GM23338 (cell line): ENCODE results near the gene LEMD1. TPM values are rescaled to one million over a fixed set of nuclear protein-coding genes. Genes with fewer than 3 reads are reported as not detected.
A peak's percentile ranks its signal among the peaks of the same experiment; 100 is the strongest.

Experiments
- ATAC-seq: fragments of 200-7000 bp; cut with Tn5 transposase; 3 replicates; pipeline ENCODE4 v1.9.1; 2020
- DNase-seq: peaks from one replicate; pipeline ENCODE4 v3.0.0-alpha.2; 2015; ENCODE audit warnings: low spot score
- H2AFZ ChIP-seq: fragments of 200-600 bp; sonication (generic); 2 replicates; pipeline ENCODE4 v1.8.0; 2016; ENCODE audit warnings: antibody characterized with exemption, mild to moderate bottlenecking, moderate library complexity
- H3F3A ChIP-seq: fragments of 200-600 bp; sonication (generic); replicated peaks from 2 replicates; pipeline ENCODE4 v1.8.0; 2017; ENCODE audit warnings: antibody characterized with exemption, mixed run types, low read depth
- H3K27ac ChIP-seq: fragments of 200-600 bp; sonication (generic); 2 replicates; pipeline ENCODE4 v1.6.1; 2016; ENCODE audit warnings: low read depth
- H3K27me3 ChIP-seq: fragments of 200-600 bp; sonication (generic); 2 replicates; pipeline ENCODE4 v1.8.0; 2016; ENCODE audit warnings: mild to moderate bottlenecking, mixed run types, moderate library complexity; ENCODE audit not compliant: insufficient read depth
- H3K36me3 ChIP-seq: fragments of 200-600 bp; sonication (generic); 2 replicates; pipeline ENCODE4 v1.8.0; 2016; ENCODE audit warnings: mild to moderate bottlenecking; ENCODE audit not compliant: insufficient read depth
- H3K4me1 ChIP-seq: fragments of 200-600 bp; sonication (generic); 2 replicates; pipeline ENCODE4 v1.8.0; 2016; ENCODE audit warnings: mild to moderate bottlenecking, moderate library complexity; ENCODE audit not compliant: insufficient read depth
- H3K4me2 ChIP-seq: fragments of 200-600 bp; sonication (generic); 2 replicates; pipeline ENCODE4 v1.7.1; 2017; ENCODE audit warnings: mixed run types
- H3K4me3 ChIP-seq: fragments of 200-600 bp; sonication (generic); 2 replicates; pipeline ENCODE4 v1.6.1; 2016; ENCODE audit warnings: mixed run types
- H3K79me2 ChIP-seq: fragments of 200-600 bp; sonication (generic); replicated peaks from 2 replicates; pipeline ENCODE4 v1.8.0; 2017; ENCODE audit warnings: mild to moderate bottlenecking; ENCODE audit not compliant: insufficient read depth
- H3K9me2 ChIP-seq: fragments of 200-600 bp; sonication (generic); 2 replicates; pipeline ENCODE4 v1.8.0; 2017; ENCODE audit not compliant: insufficient read depth
- H4K20me1 ChIP-seq: fragments of 200-600 bp; sonication (generic); replicated peaks from 2 replicates; pipeline ENCODE4 v1.8.0; 2017; ENCODE audit warnings: mild to moderate bottlenecking; ENCODE audit not compliant: insufficient read depth
- H3K27ac Mint-ChIP-seq: 2 replicates; pipeline ENCODE4 v1.8.0; 2020; ENCODE audit warnings: inconsistent platforms, mild to moderate bottlenecking, moderate library complexity, mixed read lengths
- H3K27me3 Mint-ChIP-seq: 3 replicates; pipeline ENCODE4 v1.8.0; 2022; ENCODE audit warnings: low read depth, mild to moderate bottlenecking, moderate library complexity, mixed read lengths, inconsistent platforms; ENCODE audit not compliant: insufficient read depth, poor library complexity
- H3K36me3 Mint-ChIP-seq: 3 replicates; pipeline ENCODE4 v1.8.0; 2021; ENCODE audit warnings: low read depth, mild to moderate bottlenecking, inconsistent platforms, moderate library complexity, mixed read lengths
- H3K4me1 Mint-ChIP-seq: 3 replicates; pipeline ENCODE4 v1.8.0; 2020; ENCODE audit warnings: mild to moderate bottlenecking, inconsistent platforms, mixed read lengths
- H3K4me3 Mint-ChIP-seq: 3 replicates; pipeline ENCODE4 v1.8.0; 2021; ENCODE audit warnings: moderate library complexity, mild to moderate bottlenecking, inconsistent platforms, mixed read lengths
- H3K9me3 Mint-ChIP-seq: 3 replicates; pipeline ENCODE4 v1.8.0; 2020; ENCODE audit warnings: moderate library complexity, mild to moderate bottlenecking, inconsistent platforms, mixed read lengths
- CREB1 ChIP-seq: fragments of 250-450 bp; sonication (Bioruptor Pico); IDR thresholded peaks from 2 replicates; pipeline ENCODE4 v1.5.0; 2020; ENCODE audit warnings: low read depth, mild to moderate bottlenecking, moderate library complexity
- CTCF ChIP-seq, 2 experiments: fragments of 200-600 bp in 1 of 2; sonication (generic) in 1 of 2; conservative IDR thresholded peaks; 2 replicates each; pipeline versions ENCODE4 v1.5.1 to v1.6.1; 2016 to 2017; ENCODE audit warnings: antibody characterized with exemption in 2 of 2, low read depth in 2 of 2, mild to moderate bottlenecking in 2 of 2, moderate library complexity in 1 of 2
- EZH2phosphoT487 ChIP-seq: fragments of 200-600 bp; sonication (generic); IDR thresholded peaks from one replicate; pipeline ENCODE4 v1.8.1; 2018; ENCODE audit warnings: antibody characterized with exemption; ENCODE audit not compliant: unreplicated experiment
- JUNB ChIP-seq: IDR thresholded peaks from one replicate; pipeline ENCODE4 v1.6.1; 2016; ENCODE audit warnings: antibody characterized with exemption; ENCODE audit not compliant: unreplicated experiment
- NANOG ChIP-seq: IDR thresholded peaks from 2 replicates; pipeline ENCODE4 v1.6.1; 2016; ENCODE audit warnings: antibody characterized with exemption, borderline replicate concordance
- STAT1 ChIP-seq: IDR thresholded peaks from one replicate; pipeline ENCODE4 v1.6.1; 2016; ENCODE audit warnings: antibody characterized with exemption; ENCODE audit not compliant: unreplicated experiment
- ZNF114 ChIP-seq: fragments of 250-450 bp; sonication (Bioruptor Pico); IDR thresholded peaks from 2 replicates; pipeline ENCODE4 v1.5.0; 2020; ENCODE audit warnings: mild to moderate bottlenecking, moderate library complexity
- polyA plus RNA-seq: library from polyadenylated mRNA; unstranded; fragments of >200 nt; fragmentation: Nextera tagmentation; extraction: Ambion mirVana; gene quantifications from 2 replicates; pipeline ENCODE4 v1.2.1, GENCODE V29; 2016
- total RNA-seq: library from RNA; depleted of rRNA; stranded (reverse); fragments of >200 nt; shearing (Covaris generic); gene quantifications from 2 replicates; pipeline ENCODE4 v1.2.3, GENCODE V29; 2014
- TF ChIP-seq, protein P1 (sequence below): fragments of 250-450 bp; sonication (Bioruptor Pico); IDR thresholded peaks from 2 replicates; pipeline ENCODE4 v1.5.0; 2020; ENCODE audit warnings: mild to moderate bottlenecking, moderate library complexity
- TF ChIP-seq, protein P2 (sequence below): IDR thresholded peaks from 2 replicates; pipeline ENCODE4 v1.6.1; 2016; ENCODE audit warnings: antibody characterized with exemption

The LEMD1 gene
- total and polyA plus RNA-seq, 2 experiments from 2014 or later, result 4.7 to 10.7 TPM

GRCh38 chr1:205357567-205357966, 64.3 kb downstream of the LEMD1 start (continued):
- TF ChIP-seq ZNF114 (CRISPR knock-in tag), result no peak

- Histone ChIP-seq H2AFZ (peak within 1 kb of the TSS; percentile 99), H3K27ac (no peak within 1 kb of the TSS)
Measured at GRCh38 chr1:205356440-205357139, 65.3 kb downstream of the LEMD1 start, which contains the start of gene KLHDC8A. KLHDC8A (minus strand) TSS chr1:205356922; CDS start chr1:205343604, 13,318 bp downstream.

GRCh38 chr1:205355075-205355453, 66.8 kb downstream of the LEMD1 start:
- H3K4me2 ChIP-seq, result 0 out of 2 replicates have a peak overlapping the region, but pooled peaks have one; percentile 36
- no peaks in the 10 kb centered on the region for H3K36me3 ChIP-seq
- Mint-ChIP-seq H3K4me1 (peaks cover 73% of the 10 kb centered on the region), H3K36me3 (no peaks in the 10 kb centered on the region), H3K4me3 (no peak overlapping the region; the same call in 2 of the 3 replicates), H3K27ac (no peak overlapping the region), H3K9me3 (no peaks in the 10 kb centered on the region), H3K27me3 (peaks cover 18% of the 10 kb centered on the region)
- H4K20me1 ChIP-seq, result no peaks in the 10 kb centered on the region
- no peaks in the 10 kb centered on the region for H3K79me2 ChIP-seq
- H3K4me1 ChIP-seq, result peaks cover 77% of the 10 kb centered on the region
- peaks cover 32% of the 10 kb centered on the region for H3F3A ChIP-seq
- no peaks in the 10 kb centered on the region for H3K9me2 ChIP-seq
- DNase-seq (no peak), ATAC-seq (no peak)
- no peak overlapping the region for H3K4me3 ChIP-seq
- peak overlapping the region; percentile 11; the same call in 1 of the 2 replicates for H3K27ac ChIP-seq
- H2AFZ ChIP-seq, result no peak overlapping the region
- H3K27me3 ChIP-seq, result no peaks in the 10 kb centered on the region
- TF ChIP-seq CTCF (conservative IDR thresholded peaks at IDR 0.05; ENCODE audit: low read depth in 2 of 2) (no peak), NANOG (no peak), STAT1 (no peak), JUNB (no peak), EZH2phosphoT487 (no peak)
- TF ChIP-seq, protein P1, sequence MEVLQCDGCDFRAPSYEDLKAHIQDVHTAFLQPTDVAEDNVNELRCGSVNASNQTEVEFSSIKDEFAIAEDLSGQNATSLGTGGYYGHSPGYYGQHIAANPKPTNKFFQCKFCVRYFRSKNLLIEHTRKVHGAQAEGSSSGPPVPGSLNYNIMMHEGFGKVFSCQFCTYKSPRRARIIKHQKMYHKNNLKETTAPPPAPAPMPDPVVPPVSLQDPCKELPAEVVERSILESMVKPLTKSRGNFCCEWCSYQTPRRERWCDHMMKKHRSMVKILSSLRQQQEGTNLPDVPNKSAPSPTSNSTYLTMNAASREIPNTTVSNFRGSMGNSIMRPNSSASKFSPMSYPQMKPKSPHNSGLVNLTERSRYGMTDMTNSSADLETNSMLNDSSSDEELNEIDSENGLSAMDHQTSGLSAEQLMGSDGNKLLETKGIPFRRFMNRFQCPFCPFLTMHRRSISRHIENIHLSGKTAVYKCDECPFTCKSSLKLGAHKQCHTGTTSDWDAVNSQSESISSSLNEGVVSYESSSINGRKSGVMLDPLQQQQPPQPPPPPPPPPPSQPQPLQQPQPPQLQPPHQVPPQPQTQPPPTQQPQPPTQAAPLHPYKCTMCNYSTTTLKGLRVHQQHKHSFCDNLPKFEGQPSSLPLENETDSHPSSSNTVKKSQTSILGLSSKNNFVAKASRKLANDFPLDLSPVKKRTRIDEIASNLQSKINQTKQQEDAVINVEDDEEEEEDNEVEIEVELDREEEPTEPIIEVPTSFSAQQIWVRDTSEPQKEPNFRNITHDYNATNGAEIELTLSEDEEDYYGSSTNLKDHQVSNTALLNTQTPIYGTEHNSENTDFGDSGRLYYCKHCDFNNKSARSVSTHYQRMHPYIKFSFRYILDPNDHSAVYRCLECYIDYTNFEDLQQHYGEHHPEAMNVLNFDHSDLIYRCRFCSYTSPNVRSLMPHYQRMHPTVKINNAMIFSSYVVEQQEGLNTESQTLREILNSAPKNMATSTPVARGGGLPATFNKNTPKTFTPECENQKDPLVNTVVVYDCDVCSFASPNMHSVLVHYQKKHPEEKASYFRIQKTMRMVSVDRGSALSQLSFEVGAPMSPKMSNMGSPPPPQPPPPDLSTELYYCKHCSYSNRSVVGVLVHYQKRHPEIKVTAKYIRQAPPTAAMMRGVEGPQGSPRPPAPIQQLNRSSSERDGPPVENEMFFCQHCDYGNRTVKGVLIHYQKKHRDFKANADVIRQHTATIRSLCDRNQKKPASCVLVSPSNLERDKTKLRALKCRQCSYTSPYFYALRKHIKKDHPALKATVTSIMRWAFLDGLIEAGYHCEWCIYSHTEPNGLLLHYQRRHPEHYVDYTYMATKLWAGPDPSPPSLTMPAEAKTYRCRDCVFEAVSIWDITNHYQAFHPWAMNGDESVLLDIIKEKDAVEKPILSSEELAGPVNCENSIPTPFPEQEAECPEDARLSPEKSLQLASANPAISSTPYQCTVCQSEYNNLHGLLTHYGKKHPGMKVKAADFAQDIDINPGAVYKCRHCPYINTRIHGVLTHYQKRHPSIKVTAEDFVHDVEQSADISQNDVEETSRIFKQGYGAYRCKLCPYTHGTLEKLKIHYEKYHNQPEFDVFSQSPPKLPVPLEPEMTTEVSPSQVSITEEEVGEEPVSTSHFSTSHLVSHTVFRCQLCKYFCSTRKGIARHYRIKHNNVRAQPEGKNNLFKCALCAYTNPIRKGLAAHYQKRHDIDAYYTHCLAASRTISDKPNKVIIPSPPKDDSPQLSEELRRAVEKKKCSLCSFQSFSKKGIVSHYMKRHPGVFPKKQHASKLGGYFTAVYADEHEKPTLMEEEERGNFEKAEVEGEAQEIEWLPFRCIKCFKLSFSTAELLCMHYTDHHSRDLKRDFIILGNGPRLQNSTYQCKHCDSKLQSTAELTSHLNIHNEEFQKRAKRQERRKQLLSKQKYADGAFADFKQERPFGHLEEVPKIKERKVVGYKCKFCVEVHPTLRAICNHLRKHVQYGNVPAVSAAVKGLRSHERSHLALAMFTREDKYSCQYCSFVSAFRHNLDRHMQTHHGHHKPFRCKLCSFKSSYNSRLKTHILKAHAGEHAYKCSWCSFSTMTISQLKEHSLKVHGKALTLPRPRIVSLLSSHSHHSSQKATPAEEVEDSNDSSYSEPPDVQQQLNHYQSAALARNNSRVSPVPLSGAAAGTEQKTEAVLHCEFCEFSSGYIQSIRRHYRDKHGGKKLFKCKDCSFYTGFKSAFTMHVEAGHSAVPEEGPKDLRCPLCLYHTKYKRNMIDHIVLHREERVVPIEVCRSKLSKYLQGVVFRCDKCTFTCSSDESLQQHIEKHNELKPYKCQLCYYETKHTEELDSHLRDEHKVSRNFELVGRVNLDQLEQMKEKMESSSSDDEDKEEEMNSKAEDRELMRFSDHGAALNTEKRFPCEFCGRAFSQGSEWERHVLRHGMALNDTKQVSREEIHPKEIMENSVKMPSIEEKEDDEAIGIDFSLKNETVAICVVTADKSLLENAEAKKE (CRISPR knock-in tag), result no peak

More at GRCh38 chr1:205356440-205357139, 65.3 kb downstream of the LEMD1 start, which contains the start of gene KLHDC8A:
- no peaks in the 10 kb centered on the region for H4K20me1 ChIP-seq
- H3K9me3 Mint-ChIP-seq, result no peaks in the 10 kb centered on the region
- no peaks in the 10 kb centered on the region for H3K9me2 ChIP-seq
- H3K27ac Mint-ChIP-seq, result no peak within 1 kb of the TSS
- peaks cover 32% of the 10 kb centered on the region for H3F3A ChIP-seq
- no peaks in the 10 kb centered on the region for H3K36me3 Mint-ChIP-seq
- DNase-seq (peak; percentile 57), ATAC-seq (peak; percentile 46)
- TF ChIP-seq CREB1 (CRISPR knock-in tag) (no peak), STAT1 (no peak), NANOG (no peak)
- TF ChIP-seq, protein P2, sequence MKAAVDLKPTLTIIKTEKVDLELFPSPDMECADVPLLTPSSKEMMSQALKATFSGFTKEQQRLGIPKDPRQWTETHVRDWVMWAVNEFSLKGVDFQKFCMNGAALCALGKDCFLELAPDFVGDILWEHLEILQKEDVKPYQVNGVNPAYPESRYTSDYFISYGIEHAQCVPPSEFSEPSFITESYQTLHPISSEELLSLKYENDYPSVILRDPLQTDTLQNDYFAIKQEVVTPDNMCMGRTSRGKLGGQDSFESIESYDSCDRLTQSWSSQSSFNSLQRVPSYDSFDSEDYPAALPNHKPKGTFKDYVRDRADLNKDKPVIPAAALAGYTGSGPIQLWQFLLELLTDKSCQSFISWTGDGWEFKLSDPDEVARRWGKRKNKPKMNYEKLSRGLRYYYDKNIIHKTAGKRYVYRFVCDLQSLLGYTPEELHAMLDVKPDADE, result no peak
- peak within 1 kb of the TSS; percentile 3; the same call in 1 of the 3 replicates for H3K4me3 Mint-ChIP-seq
- no peaks in the 10 kb centered on the region for H3K27me3 ChIP-seq
- peaks cover 64% of the 10 kb centered on the region for H3K4me1 Mint-ChIP-seq
- peak within 1 kb of the TSS; percentile 65 for H3K4me2 ChIP-seq
- H3K79me2 ChIP-seq, result no peaks in the 10 kb centered on the region
- H3K4me3 ChIP-seq, result peak within 1 kb of the TSS; percentile 39
- H3K27me3 Mint-ChIP-seq, result peaks cover 19% of the 10 kb centered on the region
- peaks cover 72% of the 10 kb centered on the region for H3K4me1 ChIP-seq
- no peaks in the 10 kb centered on the region for H3K36me3 ChIP-seq
